GM19238 (cell line): ENCODE measurements around the gene TXNDC12.
"Not testable (repeated sequence)": the region's sequence is repeated elsewhere in the genome, so short reads cannot be mapped to it uniquely, and the experiment has no call there.

Experiments used
- DNase-seq: peaks from one replicate; pipeline ENCODE4 v3.0.0; 2011; ENCODE audit warnings: low spot score; ENCODE audit not compliant: insufficient read length

Gene TXNDC12

GRCh38 chr1:52049337-52049736 lies 5.7 kb downstream of the TXNDC12 start:
- DNase-seq = not testable (repeated sequence)

- not testable (repeated sequence) for DNase-seq
These were observed 9.3 kb downstream of the TXNDC12 start for GRCh38 chr1:52045666-52046195.

- DNase-seq = no peak
These were observed 9.8 kb downstream of the TXNDC12 start for GRCh38 chr1:52045236-52045635.

- no peak for DNase-seq
These were observed 13.3 kb downstream of the TXNDC12 start for GRCh38 chr1:52041551-52042185.

GRCh38 chr1:52037909-52038308 lies 17.1 kb downstream of the TXNDC12 start:
- DNase-seq = no peak

DNA sequence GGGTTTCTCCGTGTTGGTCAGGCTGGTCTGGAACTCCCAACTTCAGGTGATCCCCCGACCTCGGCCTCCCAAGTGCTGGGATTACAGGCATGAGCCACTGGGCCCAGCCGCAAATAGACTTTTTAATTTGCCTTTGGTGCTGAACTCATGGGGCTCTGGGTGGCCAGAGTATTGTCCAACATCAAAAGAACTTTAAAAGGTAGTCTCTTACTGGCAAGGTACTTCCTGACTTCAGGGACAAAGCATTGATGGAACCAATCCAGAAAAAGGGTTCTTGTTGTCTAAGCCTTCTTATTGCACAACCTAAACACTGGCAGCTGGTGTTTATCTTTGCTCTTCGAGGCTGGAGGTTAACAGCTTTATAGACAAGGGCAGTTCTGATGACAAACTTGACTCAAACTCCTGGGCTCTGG lies 17.6 kb downstream of the TXNDC12 start:
- DNase-seq = no peak

GRCh38 chr1:52034050-52034384 lies 21.0 kb downstream of the TXNDC12 start:
- no peak for DNase-seq

DNA sequence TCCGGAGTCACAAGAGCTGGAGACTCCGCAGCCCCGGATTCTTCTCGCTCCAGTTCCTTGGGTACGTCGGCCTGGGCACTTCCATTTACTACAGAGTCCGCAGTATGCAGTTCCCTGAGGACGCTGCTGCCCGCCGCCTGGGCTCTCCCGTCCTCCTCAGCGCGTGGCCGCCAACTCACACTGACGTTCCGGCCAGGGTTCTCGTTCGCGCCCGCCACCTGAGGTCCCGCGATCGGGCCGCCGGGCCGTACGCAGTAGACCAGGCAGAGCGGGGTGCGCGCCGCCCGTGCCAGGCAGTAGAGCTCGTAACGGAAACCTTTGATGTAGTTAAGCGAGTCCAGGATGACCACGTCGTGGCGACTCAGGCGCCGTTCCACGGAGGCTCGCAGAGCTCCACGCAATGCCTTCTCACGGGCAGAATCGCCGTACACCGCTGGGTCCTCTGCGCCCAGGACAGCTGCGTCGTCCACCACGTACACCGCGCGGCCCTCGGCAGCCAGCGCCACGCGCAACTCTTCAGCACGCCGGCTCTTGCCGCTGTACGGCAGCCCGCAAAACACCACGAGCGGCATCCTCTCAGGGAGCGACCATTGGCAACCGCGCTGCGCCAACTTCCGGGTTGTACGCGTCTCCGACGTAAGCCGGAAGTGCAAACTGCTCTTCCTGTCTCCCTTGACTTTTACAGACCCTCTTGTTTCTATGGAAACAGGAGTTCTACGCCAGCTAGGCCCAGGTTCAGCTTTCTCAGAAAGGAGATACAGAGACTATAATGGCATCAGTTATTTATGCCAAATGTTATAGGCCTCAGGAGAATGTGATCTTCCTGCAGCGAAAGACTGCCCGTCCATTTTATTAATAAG lies 21.6 kb downstream of the TXNDC12 start, which contains the start of gene KTI12:
Gene KTI12, minus strand, starts transcription at position 621 of the 860 bp plus-strand sequence. Its CDS starts 49 bp downstream, at position 572.
- DNase-seq = peak; percentile 80

GRCh38 chr1:52032785-52033131 lies 22.2 kb downstream of the TXNDC12 start:
- no peak for DNase-seq

DNA sequence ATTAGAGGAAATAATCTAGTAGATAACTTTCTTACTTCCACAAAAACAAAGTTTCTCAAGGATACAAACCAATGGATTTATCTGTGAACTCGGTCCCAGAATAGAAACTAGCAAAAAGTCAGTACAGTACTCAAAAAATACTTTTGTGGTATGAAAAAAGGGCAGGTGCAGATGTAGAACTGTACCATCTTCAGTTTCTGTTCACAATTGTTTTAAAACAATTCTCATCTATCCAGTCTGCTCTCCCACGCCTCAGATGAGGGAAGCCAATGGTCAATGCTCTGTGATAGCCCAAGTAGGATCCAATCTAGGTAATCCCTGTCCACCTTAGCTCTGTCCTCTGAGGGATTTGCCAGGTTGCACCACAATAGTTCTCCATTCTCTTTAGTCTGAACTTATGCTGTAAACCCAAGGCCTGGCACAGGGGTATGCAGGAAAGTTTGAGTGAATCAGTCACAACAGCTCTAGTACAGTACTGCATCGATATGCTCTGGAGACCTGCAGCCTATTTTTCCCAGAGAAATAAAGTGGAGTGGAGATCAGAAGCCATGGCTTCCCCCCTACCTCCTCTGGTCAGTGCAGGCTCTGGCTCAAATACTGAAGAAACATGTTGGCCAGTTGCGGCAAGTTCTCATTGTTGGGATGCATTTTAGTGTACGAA lies 22.7 kb downstream of the TXNDC12 start:
- no peak for DNase-seq

GRCh38 chr1:52028839-52029238 lies 26.2 kb downstream of the TXNDC12 start:
- DNase-seq = not testable (repeated sequence)

DNA sequence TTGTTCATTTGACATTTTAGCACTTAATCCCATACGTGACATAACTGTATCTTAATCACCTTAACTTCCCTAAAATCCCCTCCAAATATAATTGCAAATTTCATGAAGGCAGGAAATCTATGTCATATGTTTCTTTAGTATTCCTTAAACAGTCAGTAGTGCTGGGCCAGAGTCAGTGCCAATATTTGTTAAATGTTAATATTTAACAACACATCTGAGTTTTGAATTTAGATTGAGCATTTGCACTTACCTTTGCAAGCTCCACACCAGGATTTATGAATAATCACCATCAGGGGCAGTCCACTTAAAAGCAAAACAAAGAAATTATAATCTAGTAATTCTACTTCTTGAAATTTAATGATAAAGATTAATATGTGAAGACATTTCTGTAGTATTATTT lies 26.7 kb downstream of the TXNDC12 start:
- DNase-seq = no peak

DNA sequence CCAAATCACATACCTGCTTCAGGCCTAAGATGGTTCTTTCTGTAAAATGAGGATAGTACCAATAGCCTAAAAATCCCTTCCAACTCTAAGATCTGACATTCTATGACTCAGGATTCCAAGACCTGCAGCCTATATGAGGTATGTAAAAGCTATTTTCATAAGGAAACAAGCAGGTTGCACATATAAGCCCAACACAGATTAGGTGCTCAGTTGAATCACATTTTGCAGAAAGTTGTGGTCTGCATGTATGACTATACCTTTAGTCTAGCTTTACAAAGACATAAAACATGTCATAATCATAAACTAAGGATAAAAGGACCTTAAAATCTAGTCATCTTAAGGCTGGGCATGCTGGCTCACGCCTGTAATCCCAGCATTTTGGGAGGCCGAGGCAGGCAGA lies 28.7 kb downstream of the TXNDC12 start:
- DNase-seq = no peak

DNA sequence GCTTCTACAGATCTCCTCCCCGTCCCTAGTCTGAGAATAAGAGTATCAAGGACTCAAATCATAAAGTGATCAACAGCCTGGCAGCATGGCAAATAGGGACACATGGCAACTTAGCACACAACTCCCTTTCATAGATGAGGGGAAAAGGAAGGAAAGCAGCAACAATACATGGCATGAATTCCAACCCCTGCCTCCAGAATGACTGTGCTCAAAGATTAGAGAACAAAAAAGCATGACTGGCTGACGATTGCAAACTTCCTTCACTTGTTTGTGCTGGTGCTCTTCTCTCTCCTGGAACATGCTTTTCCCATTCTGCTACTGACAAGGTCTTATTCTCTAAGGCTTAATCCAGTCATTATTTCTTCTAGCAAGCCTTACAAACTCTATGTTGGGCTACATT lies 32.9 kb downstream of the TXNDC12 start:
- DNase-seq = no peak

DNA sequence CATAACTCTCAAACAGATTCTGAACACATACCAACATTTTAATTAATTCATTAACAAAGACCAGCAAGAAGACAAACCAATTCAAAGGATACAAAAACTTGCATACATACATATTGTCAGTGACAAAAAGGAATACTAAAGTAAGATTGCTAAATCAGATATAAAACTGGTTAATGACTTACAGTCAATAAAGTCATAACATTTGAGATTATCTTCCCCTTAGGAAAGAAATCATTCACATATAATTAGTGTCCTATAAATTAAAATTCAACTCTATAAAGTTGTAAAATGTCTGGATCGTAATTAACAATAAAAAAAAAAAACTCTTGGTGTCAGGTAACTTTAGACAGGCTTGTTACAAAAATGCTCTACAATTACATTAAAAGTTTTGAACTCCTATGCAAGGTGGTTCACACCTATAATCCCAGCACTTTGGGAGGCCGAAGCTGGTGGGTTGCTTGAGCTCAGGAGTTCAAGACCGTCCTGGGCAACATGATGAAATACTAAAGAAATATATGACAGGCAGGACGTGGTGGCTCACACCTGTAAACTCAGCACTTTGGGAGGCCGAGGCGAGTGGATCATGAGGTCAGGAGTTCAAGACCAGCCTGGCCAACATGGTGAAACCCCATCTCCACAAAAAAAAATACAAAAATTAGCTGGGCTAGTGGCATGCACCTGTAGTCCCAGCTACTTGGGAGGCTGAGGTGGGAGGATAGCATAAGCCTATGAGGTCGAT lies 46.8 kb downstream of the TXNDC12 start:
- DNase-seq = no peak

GRCh38 chr1:52007215-52008002 lies 47.6 kb downstream of the TXNDC12 start:
- DNase-seq = no peak

GRCh38 chr1:52006081-52006553 lies 48.9 kb downstream of the TXNDC12 start:
- DNase-seq = not testable (repeated sequence)

GRCh38 chr1:52005548-52005947 lies 49.4 kb downstream of the TXNDC12 start:
- not testable (repeated sequence) for DNase-seq

- no peak for DNase-seq
These were observed 51.1 kb downstream of the TXNDC12 start for GRCh38 chr1:52003877-52004276.
